ENCODE results near the gene CEP135.

Gene CEP135

GRCh38 chr4:56080384-56080783, 131.6 kb downstream of the CEP135 start:
- DNase-seq: no peak

GRCh38 chr4:56082829-56083228, 134.1 kb downstream of the CEP135 start:
- DNase-seq: no peak

All from fibroblast of skin of right biceps (primary cell).